CD4-positive, CD25-positive, alpha-beta regulatory T cell (primary cell): ENCODE results near the gene PGF. TPM values are rescaled to one million over a fixed set of nuclear protein-coding genes. Genes with fewer than 3 reads are reported as not detected.

Source experiments
- ATAC-seq, 2 donors: fragments of 150-1000 bp; cut with Tn5 transposase; one replicate each; pipeline ENCODE4 v1.10.0; 2021; ENCODE audit warnings: low read depth in 2 of 2, moderate number of reproducible peaks in 2 of 2, moderate library complexity in 1 of 2
- DNase-seq, 3 donors: peaks; one replicate each; pipeline versions ENCODE4 v3.0.0 to v3.0.0-alpha.2; 2012 to 2022; ENCODE audit warnings: mixed read lengths in 1 of 3
- H3K27ac ChIP-seq: one replicate; pipeline ENCODE4 v1.7.0; 2013; ENCODE audit warnings: mild to moderate bottlenecking, low read length; ENCODE audit not compliant: insufficient read depth, poor library complexity, severe bottlenecking
- H3K27me3 ChIP-seq: one replicate; pipeline ENCODE4 v1.7.0; 2013; ENCODE audit warnings: low read length; ENCODE audit not compliant: control insufficient read depth, insufficient read depth
- H3K36me3 ChIP-seq: one replicate; pipeline ENCODE4 v1.7.0; 2013; ENCODE audit warnings: mild to moderate bottlenecking, low read length, moderate library complexity; ENCODE audit not compliant: control insufficient read depth, insufficient read depth
- H3K4me1 ChIP-seq: 2 replicates; pipeline ENCODE4 v1.7.0; 2013; ENCODE audit warnings: mild to moderate bottlenecking, low read length; ENCODE audit not compliant: insufficient read depth, control insufficient read depth, poor library complexity, severe bottlenecking
- H3K4me3 ChIP-seq: one replicate; pipeline ENCODE4 v1.7.0; 2013; ENCODE audit warnings: low read depth, mild to moderate bottlenecking, low read length, moderate library complexity
- H3K9me3 ChIP-seq, 2 experiments: 1 replicate in 1 of 2; 2 replicates in 1 of 2; pipeline ENCODE4 v1.7.0; 2013; ENCODE audit warnings: low read length in 2 of 2, mild to moderate bottlenecking in 1 of 2, moderate library complexity in 1 of 2; ENCODE audit not compliant: control insufficient read depth in 2 of 2
- H3K27ac Mint-ChIP-seq, 3 donors: one replicate each; pipeline ENCODE4 v1.8.0; 2020 to 2022; ENCODE audit warnings: mild to moderate bottlenecking in 3 of 3, mixed read lengths in 3 of 3, moderate library complexity in 2 of 3
- H3K27me3 Mint-ChIP-seq: one replicate; pipeline ENCODE4 v1.8.0; 2022; ENCODE audit warnings: mild to moderate bottlenecking, mixed read lengths
- H3K36me3 Mint-ChIP-seq: one replicate; pipeline ENCODE4 v1.8.0; 2020; ENCODE audit warnings: mixed read lengths
- H3K4me1 Mint-ChIP-seq, 4 donors: one replicate each; pipeline ENCODE4 v1.8.0; 2020 to 2022; ENCODE audit warnings: mixed read lengths in 4 of 4, mild to moderate bottlenecking in 1 of 4
- H3K4me3 Mint-ChIP-seq, 4 donors: one replicate each; pipeline ENCODE4 v1.8.0; 2020 to 2022; ENCODE audit warnings: mild to moderate bottlenecking in 4 of 4, mixed read lengths in 4 of 4, moderate library complexity in 3 of 4
- H3K9me3 Mint-ChIP-seq, 7 donors: one replicate each; pipeline ENCODE4 v1.8.0; 2020 to 2022; ENCODE audit warnings: mixed read lengths in 7 of 7, mild to moderate bottlenecking in 3 of 7, moderate library complexity in 2 of 7
- polyA plus RNA-seq, 4 donors: library from polyadenylated mRNA; unstranded; fragments of 300-500 nt; fragmentation: Illumina TruSeq; gene quantifications; one replicate each; pipeline ENCODE4 v1.2.3, GENCODE V29; 2021
- total RNA-seq: library from RNA; stranded (reverse); gene quantifications from one replicate; pipeline ENCODE4 v1.2.3, GENCODE V29; 2022

The PGF gene
- total and polyA plus RNA-seq, 5 donors from 2014 or later: 0.44 TPM; not detected in 4

DNA sequence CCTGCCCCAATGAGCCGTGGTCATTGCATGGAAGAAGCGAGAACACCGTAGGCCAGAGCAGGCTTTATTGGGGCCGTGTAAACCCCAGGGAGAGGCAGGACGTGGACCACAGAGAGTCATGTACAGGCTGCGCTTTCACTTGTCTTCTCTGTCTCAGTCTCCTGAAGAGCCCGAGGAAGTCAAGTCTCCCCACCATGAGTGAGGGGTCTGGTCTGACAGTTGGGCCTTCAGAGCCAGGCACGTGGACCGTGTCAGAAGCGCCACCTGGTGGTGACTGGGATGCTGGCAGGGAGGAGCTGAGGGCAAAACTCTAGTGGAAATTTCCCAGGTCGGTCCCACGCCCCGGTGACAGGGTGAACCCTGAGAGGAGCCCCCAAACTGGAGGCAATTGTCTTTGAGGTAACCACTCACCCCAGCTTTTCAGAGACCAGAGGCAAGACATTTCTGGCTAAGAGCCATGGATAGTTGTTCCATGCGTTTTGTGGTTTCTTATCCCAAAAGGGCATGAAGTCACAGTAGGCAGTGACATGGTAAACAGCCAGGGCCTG, 49.7 kb downstream of the PGF start:
- H3K27me3 ChIP-seq: no peaks in the 10 kb centered on the region
- peak overlapping the region in 2 of 3 donors; percentile 38 to 51 for H3K27ac Mint-ChIP-seq
- H3K9me3 ChIP-seq: no peaks in the 10 kb centered on the region
- H3K27ac ChIP-seq: no peak overlapping the region
- no peaks in the 10 kb centered on the region for H3K27me3 Mint-ChIP-seq
- peaks cover 0 to 12% (median 3%) of the 10 kb centered on the region in 4 donors for H3K4me1 Mint-ChIP-seq
- H3K4me3 Mint-ChIP-seq: no peak overlapping the region
- H3K36me3 ChIP-seq: peaks cover 41% of the 10 kb centered on the region
- H3K9me3 Mint-ChIP-seq: no peaks in the 10 kb centered on the region
- H3K4me3 ChIP-seq: no peak overlapping the region
- ATAC-seq: peak; percentile 57 to 62
- H3K36me3 Mint-ChIP-seq: peaks cover 11% of the 10 kb centered on the region
- H3K4me1 ChIP-seq: peaks cover 3% of the 10 kb centered on the region
- peak; percentile 61 to 70 (median 68) for DNase-seq

DNA sequence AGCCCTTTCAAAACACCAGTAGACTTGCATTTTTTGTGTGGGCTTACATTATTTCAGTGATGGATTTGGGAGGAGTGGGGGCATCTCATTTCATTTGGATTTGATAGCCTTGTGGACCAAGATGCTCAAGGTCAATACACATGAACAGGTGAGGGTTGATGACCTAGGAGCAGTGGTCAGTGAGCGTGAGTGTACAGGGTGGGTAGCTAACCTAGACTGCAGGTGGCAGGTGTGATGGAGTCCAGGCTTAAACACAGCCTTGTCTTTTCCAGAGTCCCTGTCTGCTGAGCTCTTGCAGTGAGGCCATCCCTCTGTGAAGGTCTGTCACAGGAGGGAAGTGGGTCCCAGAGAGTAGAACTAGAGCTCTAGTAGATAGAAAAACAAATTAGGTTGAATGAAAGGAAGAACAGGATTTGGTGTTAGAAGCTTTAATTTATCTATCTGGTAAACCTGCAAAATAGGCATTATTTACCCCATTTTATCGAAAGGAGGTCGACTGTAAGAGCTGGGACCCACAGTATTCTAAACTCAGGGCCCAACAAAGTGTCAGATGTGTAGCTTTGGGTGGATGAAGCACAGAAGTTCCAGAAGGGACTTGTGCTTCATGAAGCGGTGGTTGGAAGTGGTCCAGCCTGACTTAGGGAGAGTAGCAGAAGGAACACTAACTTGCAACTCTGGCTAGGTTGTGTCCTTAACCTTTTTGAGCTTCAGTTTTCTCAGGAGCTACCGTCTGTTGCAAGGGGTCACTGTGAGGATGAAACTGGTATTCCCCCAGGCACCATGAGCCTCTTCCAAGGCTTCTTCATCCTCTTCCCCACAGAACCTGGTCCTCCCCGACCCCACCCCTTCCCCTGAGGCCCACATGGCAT, 50.5 kb downstream of the PGF start:
- Mint-ChIP-seq H3K4me1 (peaks cover 0 to 11% (median 4%) of the 10 kb centered on the region in 4 donors), H3K9me3 (no peaks in the 10 kb centered on the region), H3K4me3 (no peak overlapping the region), H3K27ac (peak overlapping the region in 2 of 3 donors; percentile 59 to 80), H3K36me3 (peaks cover 16% of the 10 kb centered on the region), H3K27me3 (no peaks in the 10 kb centered on the region)
- Histone ChIP-seq H3K9me3 (no peaks in the 10 kb centered on the region), H3K27ac (no peak overlapping the region), H3K4me3 (no peak overlapping the region), H3K36me3 (peaks cover 49% of the 10 kb centered on the region), H3K27me3 (no peaks in the 10 kb centered on the region), H3K4me1 (peaks cover 3% of the 10 kb centered on the region)
- ATAC-seq (no peak), DNase-seq (no peak)

DNA sequence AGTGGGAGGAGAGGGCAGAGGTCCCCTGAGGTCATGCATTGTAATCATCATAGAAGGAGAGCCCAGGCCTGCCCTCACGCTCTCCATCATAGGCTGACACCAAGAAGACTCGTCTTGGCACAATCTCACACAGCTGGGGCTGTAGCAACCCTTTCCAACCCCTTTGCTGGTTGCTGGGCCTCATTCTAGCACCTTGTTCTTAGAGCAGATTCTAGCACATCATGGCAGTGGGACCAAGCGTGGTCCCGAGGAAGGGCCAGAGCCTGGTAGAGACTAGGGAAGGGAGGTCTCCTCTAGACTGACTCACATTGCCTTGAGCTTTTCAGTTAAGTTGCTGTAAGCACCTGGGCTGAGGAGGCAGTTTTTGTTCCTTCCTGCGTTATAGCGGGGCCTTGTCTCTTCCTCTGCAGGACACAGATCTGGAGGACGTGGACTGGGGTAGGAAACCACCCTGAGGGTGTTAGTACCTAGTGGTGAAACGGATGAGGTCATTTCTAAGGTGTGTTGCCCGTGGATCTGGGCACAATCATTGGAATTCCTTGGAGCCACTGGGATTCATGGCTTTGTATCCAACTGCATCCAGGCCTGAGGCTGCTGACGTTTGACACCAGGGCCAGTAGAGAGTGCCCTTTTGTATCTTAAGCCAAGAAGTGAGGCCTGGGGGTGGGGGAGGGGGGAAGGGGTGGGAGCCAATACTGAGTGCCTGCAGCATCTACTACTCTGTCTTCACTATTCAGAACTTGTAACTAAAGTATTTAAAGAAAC, 52.3 kb downstream of the PGF start:
- Mint-ChIP-seq H3K27ac (peak overlapping the region in 1 of 3 donors; percentile 61), H3K4me1 (peaks cover 0 to 11% (median 7%) of the 10 kb centered on the region in 4 donors), H3K4me3 (no peak overlapping the region), H3K36me3 (peaks cover 33% of the 10 kb centered on the region), H3K27me3 (no peaks in the 10 kb centered on the region), H3K9me3 (no peaks in the 10 kb centered on the region)
- DNase-seq (no peak), ATAC-seq (no peak)
- H3K4me1 ChIP-seq: peaks cover 3% of the 10 kb centered on the region
- no peak overlapping the region for H3K4me3 ChIP-seq
- H3K27me3 ChIP-seq: no peaks in the 10 kb centered on the region
- H3K36me3 ChIP-seq: peaks cover 66% of the 10 kb centered on the region
- no peak overlapping the region for H3K27ac ChIP-seq
- H3K9me3 ChIP-seq: no peaks in the 10 kb centered on the region

DNA sequence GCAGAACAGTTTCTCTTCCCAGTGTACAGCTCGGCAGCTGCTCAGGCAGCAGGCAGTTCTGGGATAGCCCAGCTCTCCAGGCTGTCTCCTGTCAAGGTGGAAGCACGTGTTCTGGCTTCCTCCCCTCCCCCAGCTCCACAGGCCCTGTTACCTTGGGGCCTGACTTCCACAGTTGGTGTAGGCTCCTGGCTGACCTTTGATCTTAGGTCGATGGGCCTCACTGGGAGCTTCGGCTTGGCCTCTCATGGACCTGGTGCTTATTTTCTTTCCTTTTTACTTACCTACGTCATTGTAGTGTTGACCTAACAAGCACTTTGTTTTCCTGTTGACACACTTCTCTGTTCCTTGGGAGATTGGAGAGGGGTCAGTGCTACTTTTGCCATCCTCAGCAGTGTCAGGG, 56.7 kb downstream of the PGF start:
- Mint-ChIP-seq H3K4me3 (no peak overlapping the region), H3K9me3 (no peaks in the 10 kb centered on the region), H3K4me1 (peaks cover 0 to 10% (median 6%) of the 10 kb centered on the region in 4 donors), H3K27ac (no peak overlapping the region), H3K27me3 (no peaks in the 10 kb centered on the region), H3K36me3 (peaks cover 48% of the 10 kb centered on the region)
- H3K4me1 ChIP-seq: no peaks in the 10 kb centered on the region
- H3K36me3 ChIP-seq: peaks cover 94% of the 10 kb centered on the region
- H3K27me3 ChIP-seq: no peaks in the 10 kb centered on the region
- H3K27ac ChIP-seq: no peak overlapping the region
- ATAC-seq (no peak), DNase-seq (no peak)
- H3K4me3 ChIP-seq: no peak overlapping the region
- H3K9me3 ChIP-seq: no peaks in the 10 kb centered on the region

DNA sequence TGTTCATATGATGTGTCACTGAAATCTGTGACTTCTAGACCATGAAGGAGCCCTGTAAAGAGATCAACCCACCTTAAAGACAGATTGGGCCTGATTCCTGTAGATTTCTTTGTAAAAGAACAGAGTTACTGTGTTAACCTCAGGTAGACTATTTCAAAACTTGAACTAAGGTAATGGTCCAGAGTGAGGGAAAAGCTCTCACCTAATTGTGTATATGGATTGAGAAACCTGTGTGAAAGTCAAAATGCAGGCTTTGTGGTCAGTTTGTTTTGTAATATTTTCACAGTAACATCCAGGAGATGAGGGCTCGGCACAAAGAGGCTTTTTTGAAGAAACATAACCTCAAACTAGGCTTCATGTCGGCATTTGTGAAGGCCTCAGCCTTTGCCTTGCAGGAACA, 57.3 kb downstream of the PGF start:
- Mint-ChIP-seq H3K9me3 (no peaks in the 10 kb centered on the region), H3K4me3 (no peak overlapping the region), H3K4me1 (peaks cover 0 to 10% (median 6%) of the 10 kb centered on the region in 4 donors), H3K36me3 (peaks cover 52% of the 10 kb centered on the region), H3K27ac (peak overlapping the region in 1 of 3 donors; percentile 25), H3K27me3 (no peaks in the 10 kb centered on the region)
- Histone ChIP-seq H3K9me3 (no peaks in the 10 kb centered on the region), H3K27ac (no peak overlapping the region), H3K4me3 (no peak overlapping the region), H3K36me3 (peaks cover 96% of the 10 kb centered on the region), H3K4me1 (no peaks in the 10 kb centered on the region), H3K27me3 (no peaks in the 10 kb centered on the region)
- DNase-seq: no peak
- no peak for ATAC-seq

DNA sequence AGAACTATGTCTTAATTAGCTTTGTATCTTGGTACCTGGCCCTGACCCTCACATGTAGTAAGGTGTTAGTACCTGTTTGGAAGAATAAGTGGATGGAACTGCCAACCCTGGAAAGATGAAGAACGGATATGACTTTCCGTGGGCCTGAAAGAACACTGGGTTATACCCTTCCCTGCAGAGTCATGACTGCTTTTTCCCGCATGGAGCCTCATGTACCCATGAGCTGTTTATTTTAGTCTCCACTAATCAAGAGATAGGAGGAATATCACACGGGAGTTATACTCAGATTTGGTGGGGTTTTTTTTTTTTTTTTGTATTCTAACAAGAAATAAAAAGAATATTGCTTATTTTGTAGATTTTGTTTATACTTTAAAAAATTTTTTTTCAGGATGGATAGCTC, 57.8 kb downstream of the PGF start:
- H3K27ac Mint-ChIP-seq: peak overlapping the region in 1 of 3 donors; percentile 60
- H3K9me3 ChIP-seq: no peaks in the 10 kb centered on the region
- no peaks in the 10 kb centered on the region for H3K9me3 Mint-ChIP-seq
- H3K4me1 Mint-ChIP-seq: peaks cover 0 to 10% (median 6%) of the 10 kb centered on the region in 4 donors
- no peak overlapping the region for H3K4me3 Mint-ChIP-seq
- peaks cover 96% of the 10 kb centered on the region for H3K36me3 ChIP-seq
- no peaks in the 10 kb centered on the region for H3K27me3 Mint-ChIP-seq
- no peak overlapping the region for H3K4me3 ChIP-seq
- ATAC-seq (no peak), DNase-seq (no peak)
- no peaks in the 10 kb centered on the region for H3K4me1 ChIP-seq
- peaks cover 52% of the 10 kb centered on the region for H3K36me3 Mint-ChIP-seq
- no peaks in the 10 kb centered on the region for H3K27me3 ChIP-seq
- H3K27ac ChIP-seq: no peak overlapping the region

DNA sequence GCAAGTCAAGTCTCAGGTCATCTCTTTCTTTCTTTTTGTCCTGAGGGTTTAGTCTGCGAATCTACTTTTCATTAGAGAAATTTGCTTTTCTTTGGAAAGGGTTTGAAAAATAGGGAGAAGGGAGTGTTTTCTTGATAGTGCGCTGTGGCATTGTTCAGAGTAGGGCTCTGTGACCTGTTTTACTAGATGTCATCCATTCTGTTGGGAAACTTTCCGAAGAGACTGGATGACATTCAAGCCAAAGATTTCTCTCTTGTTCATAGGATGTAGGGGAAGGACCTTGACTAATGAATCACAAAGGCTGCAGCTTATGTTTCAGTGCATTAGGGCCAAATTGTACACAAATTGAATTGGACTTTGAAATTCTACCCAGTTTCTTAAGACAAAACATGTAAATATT, 59.0 kb downstream of the PGF start:
- no peak for DNase-seq
- peaks cover 59% of the 10 kb centered on the region for H3K36me3 Mint-ChIP-seq
- no peaks in the 10 kb centered on the region for H3K9me3 ChIP-seq
- H3K27me3 ChIP-seq: no peaks in the 10 kb centered on the region
- no peak overlapping the region for H3K4me3 Mint-ChIP-seq
- no peak overlapping the region for H3K4me3 ChIP-seq
- no peaks in the 10 kb centered on the region for H3K4me1 ChIP-seq
- no peak overlapping the region for H3K27ac Mint-ChIP-seq
- peaks cover 96% of the 10 kb centered on the region for H3K36me3 ChIP-seq
- H3K27ac ChIP-seq: no peak overlapping the region
- H3K4me1 Mint-ChIP-seq: peaks cover 0 to 7% (median 6%) of the 10 kb centered on the region in 4 donors
- no peak for ATAC-seq
- no peaks in the 10 kb centered on the region for H3K9me3 Mint-ChIP-seq
- H3K27me3 Mint-ChIP-seq: no peaks in the 10 kb centered on the region
